HG02610 (cell line): ENCODE data around the gene TMEM163.
"Not testable (repeated sequence)": the region's sequence is repeated elsewhere in the genome, so short reads cannot be mapped to it uniquely, and the experiment has no call there.

Experiments used
- ATAC-seq: cut with Tn5 transposase; IDR thresholded peaks from one replicate; pipeline ENCODE4 v1.9.1; 2021; ENCODE audit warnings: mild to moderate bottlenecking, moderate library complexity; ENCODE audit not compliant: unreplicated experiment

TMEM163 gene

GRCh38 chr2:134718817-134719814 is at the start of gene TMEM163:
Gene TMEM163, minus strand, starts transcription at chr2:134719000.
- ATAC-seq, result peak; percentile 58

- no peak for ATAC-seq
Measured at GRCh38 chr2:134766583-134766982, 47.8 kb upstream of the TMEM163 start.

- no peak for ATAC-seq
Measured at GRCh38 chr2:134765987-134766386, 47.2 kb upstream of the TMEM163 start.

GRCh38 chr2:134764164-134764563 is 45.4 kb upstream of the TMEM163 start:
- no peak for ATAC-seq

GRCh38 chr2:134763164-134763710 is 44.4 kb upstream of the TMEM163 start:
- no peak for ATAC-seq

- no peak for ATAC-seq
Measured at GRCh38 chr2:134762508-134762907, 43.7 kb upstream of the TMEM163 start.

- ATAC-seq, result no peak
Measured at GRCh38 chr2:134760385-134760784, 41.6 kb upstream of the TMEM163 start.

- peak; percentile 94 for ATAC-seq
Measured at GRCh38 chr2:134758633-134759032, 39.8 kb upstream of the TMEM163 start.

GRCh38 chr2:134751981-134752380 is 33.2 kb upstream of the TMEM163 start:
- ATAC-seq, result not testable (repeated sequence)

GRCh38 chr2:134745546-134745945 is 26.7 kb upstream of the TMEM163 start:
- ATAC-seq, result no peak

- ATAC-seq, result no peak
Measured at GRCh38 chr2:134745023-134745422, 26.2 kb upstream of the TMEM163 start.

GRCh38 chr2:134739879-134740301 is 21.1 kb upstream of the TMEM163 start:
- ATAC-seq, result peak; percentile 94

- no peak for ATAC-seq
Measured at GRCh38 chr2:134739236-134739878, 20.6 kb upstream of the TMEM163 start.

GRCh38 chr2:134738141-134738870 is 19.5 kb upstream of the TMEM163 start:
- ATAC-seq, result no peak

GRCh38 chr2:134737671-134738070 is 18.9 kb upstream of the TMEM163 start:
- ATAC-seq, result peak; percentile 13

- ATAC-seq, result no peak
Measured at GRCh38 chr2:134736167-134736880, 17.5 kb upstream of the TMEM163 start.

- no peak for ATAC-seq
Measured at GRCh38 chr2:134728163-134728562, 9.4 kb upstream of the TMEM163 start.

- no peak for ATAC-seq
Measured at GRCh38 chr2:134727385-134727784, 8.6 kb upstream of the TMEM163 start.

GRCh38 chr2:134726645-134727044 is 7.8 kb upstream of the TMEM163 start:
- no peak for ATAC-seq

GRCh38 chr2:134725876-134726275 is 7.1 kb upstream of the TMEM163 start:
- no peak for ATAC-seq
